HG03520 (cell line): Measurements from ENCODE around the gene PITPNC1.
"Not testable (repeated sequence)": the region's sequence is repeated elsewhere in the genome, so short reads cannot be mapped to it uniquely, and the experiment has no call there.

ENCODE experiments used
- ATAC-seq: cut with Tn5 transposase; IDR thresholded peaks from one replicate; pipeline ENCODE4 v1.9.1; 2021; ENCODE audit warnings: mild to moderate bottlenecking, moderate library complexity; ENCODE audit not compliant: unreplicated experiment

PITPNC1 gene

GRCh38 chr17:67637901-67638641, 261.0 kb downstream of the PITPNC1 start:
- ATAC-seq = no peak

DNA sequence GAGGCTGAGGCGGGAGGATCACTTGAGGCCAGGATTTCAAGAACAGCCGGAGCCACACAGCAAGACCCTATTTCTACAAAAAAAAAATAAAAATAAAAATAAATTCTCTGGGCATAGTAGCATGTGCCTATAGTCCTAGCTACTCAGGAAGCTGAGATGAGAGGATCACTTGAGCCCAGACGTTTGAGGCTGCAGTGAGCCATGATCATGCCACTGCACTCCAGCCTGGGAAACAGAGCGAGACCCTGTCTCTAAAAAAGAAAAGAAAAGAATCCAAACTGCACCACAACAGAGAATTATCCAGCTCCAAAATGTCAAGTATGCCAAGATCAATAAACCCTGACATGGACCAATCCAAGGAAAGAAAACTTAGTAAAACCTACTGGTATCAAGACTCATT, 261.8 kb downstream of the PITPNC1 start:
- no peak for ATAC-seq

- ATAC-seq = no peak
These were observed 262.5 kb downstream of the PITPNC1 start for GRCh38 chr17:67639555-67639954.

- no peak for ATAC-seq
These were observed 262.9 kb downstream of the PITPNC1 start for GRCh38 chr17:67639979-67640378.

GRCh38 chr17:67642488-67642887, 265.4 kb downstream of the PITPNC1 start:
- ATAC-seq = no peak

GRCh38 chr17:67644061-67644460, 267.0 kb downstream of the PITPNC1 start:
- no peak for ATAC-seq

DNA sequence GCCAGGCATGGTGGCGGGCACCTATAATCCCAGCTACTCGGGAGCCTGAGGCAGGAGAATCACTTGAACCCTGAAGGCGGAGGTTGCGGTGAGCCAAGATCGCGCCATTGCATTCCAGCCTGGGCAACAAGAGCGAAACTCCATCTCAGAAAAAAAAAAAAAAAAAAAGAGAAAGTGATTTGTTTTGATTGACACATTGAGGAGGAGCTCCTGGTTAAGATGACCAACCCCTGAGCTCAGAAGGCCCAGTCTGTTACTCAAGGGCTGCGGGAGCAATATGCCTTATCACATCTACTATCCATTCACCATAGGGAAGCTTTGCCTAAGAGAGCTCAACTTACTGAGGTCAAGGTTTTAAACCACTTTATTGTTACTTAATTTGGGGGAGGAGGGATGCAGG, 268.1 kb downstream of the PITPNC1 start:
- ATAC-seq = not testable (repeated sequence)

- no peak for ATAC-seq
These were observed 269.4 kb downstream of the PITPNC1 start for GRCh38 chr17:67646472-67646871.

- ATAC-seq = no peak
These were observed 270.4 kb downstream of the PITPNC1 start for GRCh38 chr17:67647482-67647881.

DNA sequence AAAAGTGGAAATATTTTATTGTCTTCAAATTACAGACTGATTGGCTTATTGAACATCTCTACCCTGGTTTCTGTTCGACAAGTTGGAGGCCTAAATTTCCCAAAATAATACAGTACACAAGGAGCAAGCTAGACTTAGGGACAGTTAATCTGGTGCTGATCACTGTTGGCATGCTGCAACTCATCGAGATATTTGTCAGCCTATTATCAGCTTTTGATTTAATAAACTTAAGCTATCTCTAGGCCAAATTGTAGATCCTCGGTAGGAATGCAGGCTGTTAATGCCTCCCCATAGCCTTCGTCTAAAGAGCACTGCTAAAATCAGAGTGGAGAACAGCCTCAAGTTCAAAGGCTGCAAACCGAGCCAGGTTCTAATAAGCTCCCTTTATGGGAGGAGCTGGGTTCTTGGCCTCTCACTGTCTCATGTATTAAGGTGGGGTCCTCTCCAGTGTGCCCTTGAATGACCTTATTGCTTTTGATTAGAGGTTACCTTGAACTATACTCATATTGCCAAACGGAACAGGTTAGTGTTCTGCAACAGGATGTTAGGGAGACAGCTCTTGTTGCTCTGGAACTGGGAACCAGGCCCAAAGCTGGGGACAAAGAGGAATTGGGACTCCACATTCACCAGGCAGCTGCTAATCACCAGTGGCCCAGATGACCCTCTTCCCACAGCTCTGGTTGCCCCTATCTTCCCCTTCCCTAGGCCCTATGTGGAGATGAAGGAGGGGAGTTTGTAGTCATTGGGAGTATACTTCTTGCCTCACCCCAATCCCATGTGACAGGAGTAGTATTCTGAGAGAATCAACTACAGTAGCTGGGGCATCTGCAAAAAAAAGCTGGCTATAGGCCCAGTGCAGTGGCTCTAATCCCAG, 271.2 kb downstream of the PITPNC1 start:
- ATAC-seq = no peak

DNA sequence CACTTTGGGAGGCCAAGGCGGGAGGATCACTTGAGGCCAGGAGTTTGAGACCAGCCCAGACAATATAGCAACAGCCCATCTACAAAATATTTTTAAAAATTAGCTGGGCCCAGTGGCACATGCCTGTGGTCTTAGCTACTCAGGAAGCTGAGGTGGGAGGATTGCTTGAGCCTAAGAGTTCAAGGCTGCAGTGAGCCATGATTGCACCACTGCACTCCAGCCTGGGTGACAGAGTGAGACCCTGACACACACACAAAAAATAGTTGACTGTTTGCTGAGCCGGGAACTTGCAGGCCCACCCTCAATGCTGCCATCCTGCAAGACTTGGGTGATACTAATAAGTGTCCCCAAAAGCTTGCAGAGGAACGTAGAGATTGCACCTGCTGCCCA, 271.8 kb downstream of the PITPNC1 start:
- not testable (repeated sequence) for ATAC-seq

GRCh38 chr17:67649891-67650290, 272.8 kb downstream of the PITPNC1 start:
- no peak for ATAC-seq

- not testable (repeated sequence) for ATAC-seq
These were observed 274.1 kb downstream of the PITPNC1 start for GRCh38 chr17:67651218-67651579.

GRCh38 chr17:67652433-67652832, 275.4 kb downstream of the PITPNC1 start:
- no peak for ATAC-seq

DNA sequence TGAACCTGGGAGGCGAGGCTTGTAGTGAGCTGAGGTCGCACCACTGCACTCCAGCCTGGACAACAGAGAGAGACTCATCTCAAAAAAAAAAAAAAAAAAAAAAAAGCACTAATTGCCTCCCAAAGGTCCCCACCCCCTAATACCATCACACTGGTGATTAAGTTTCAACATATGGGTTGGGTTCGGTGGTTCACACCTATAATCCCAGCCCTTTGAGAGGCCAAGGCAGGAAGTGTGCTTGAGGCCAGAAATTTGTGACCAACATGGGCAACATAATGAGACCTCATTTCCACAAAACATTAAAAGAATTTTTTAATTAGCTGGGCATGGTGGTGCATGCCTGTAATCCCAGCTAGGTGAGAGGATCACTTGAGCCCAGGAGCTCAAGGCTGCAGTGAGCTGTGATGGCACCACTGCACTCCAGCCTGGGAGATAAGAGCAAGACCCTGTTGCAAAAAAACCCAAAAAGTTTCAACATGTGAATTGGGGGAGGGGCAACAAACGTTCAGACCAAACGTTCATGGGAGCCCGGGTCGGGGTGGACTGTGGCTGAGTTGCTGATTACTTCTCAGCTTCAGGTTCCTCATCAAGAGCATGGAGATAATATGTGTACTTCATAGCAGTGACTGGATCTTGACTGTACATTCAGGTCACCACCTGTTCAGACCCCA, 278.5 kb downstream of the PITPNC1 start:
- ATAC-seq = no peak

DNA sequence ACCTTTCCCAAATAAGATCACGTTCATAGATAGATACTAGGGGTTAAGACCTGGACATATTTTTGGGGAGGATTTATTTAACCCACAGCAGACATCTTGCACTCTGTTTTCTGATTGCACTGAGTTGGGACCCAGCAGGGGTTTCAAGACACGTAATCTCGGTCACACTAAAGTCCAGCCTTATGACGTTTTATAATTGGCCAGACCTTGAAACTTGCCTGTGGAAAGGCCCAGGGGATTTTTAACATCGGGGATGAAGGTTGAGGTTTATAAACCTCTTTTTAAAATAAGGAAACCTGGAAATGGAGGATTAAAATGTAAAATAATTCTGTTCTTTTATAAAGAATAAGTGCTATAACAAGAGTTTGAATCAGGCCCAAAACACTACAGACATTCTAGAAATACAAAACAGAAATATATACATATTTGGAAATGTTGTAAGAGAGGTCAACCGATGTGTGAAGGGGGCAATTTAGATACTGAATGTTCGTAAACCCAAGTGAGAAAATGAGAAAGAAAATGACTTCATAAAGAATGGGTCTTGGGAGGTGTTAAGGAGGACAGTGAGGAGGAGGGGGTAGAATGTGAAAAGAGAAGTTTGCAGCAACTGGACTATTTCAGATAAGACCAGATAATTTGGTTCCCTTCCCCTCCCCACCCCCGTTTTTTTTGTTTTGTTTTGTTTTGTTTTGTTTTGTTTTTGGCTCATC, 279.6 kb downstream of the PITPNC1 start:
- ATAC-seq = no peak

DNA sequence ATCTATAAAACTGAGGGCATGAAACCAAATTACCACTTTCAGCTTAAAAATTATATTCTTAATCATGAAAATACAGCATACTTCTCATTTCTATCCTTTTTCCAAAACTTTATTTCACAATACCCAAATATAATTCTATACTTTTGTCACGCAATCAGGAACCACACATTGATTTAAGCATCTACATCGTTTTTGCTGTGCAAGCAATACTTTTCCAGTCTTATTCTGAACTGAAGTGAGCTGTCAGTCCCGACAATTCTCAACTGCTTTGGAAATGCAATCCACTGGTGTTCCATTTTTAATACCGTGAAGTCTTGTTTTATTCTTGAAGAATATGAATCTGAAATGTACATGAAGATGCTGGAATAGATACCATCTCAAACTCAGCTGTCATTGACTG, 280.5 kb downstream of the PITPNC1 start:
- no peak for ATAC-seq

- no peak for ATAC-seq
These were observed 281.2 kb downstream of the PITPNC1 start for GRCh38 chr17:67658265-67658664.

DNA sequence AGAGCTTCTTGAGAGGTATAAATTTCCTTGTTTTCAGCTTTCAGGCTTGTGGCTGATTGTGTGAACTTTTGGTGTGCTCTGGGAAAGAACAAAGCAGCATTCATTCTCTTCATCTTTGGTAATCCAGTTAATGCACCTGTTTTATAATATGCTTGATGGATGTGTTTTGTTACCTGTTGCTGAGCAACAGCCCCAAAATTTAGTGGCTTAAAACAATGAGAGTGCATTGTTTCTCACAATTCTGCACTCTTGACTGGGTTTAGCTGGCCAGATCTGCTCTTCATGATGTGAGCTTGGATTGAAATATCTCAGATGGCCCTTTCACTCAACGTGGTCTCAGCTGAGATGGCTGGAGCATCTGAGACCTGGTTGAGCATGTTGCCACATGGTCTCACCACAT, 281.9 kb downstream of the PITPNC1 start:
- no peak for ATAC-seq

GRCh38 chr17:67662712-67663111, 285.6 kb downstream of the PITPNC1 start:
- ATAC-seq = no peak

DNA sequence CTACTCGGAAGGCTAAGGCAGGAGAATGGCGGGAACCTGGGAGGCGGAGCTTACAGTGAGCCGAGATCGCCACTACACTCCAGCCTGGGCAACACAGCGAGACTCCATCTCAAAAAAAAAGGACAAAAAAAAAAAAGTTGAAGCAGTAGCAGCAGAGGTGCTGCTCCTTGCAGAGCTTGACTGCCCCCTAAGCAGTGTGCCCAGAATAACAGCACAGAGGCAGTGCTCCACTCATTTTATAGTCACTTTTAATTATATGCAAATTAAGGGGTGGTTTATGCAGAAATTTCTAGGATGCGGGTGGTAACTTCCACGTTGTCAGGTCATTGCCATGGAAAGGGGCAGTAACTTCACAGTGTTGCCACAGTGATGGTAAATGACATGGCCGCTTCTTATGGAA, 286.4 kb downstream of the PITPNC1 start:
- no peak for ATAC-seq
